K562 (cell line): ENCODE results near the gene ACTR5.

ENCODE experiments used
- CTCF ChIP-seq, 3 experiments: IDR thresholded peaks in 2 of 3; conservative IDR thresholded peaks in 1 of 3; 2 replicates each; pipeline ENCODE4 v1.5.1; 2011 to 2012; ENCODE audit warnings: low read length in 3 of 3, mild to moderate bottlenecking in 3 of 3, control low read depth in 2 of 3, improper control_type of control experiment in 1 of 3, inconsistent platforms in 1 of 3, low read depth in 1 of 3, mixed read lengths in 1 of 3, moderate library complexity in 1 of 3; ENCODE audit not compliant: insufficient read depth in 2 of 3
- POLR3A ChIP-seq: IDR thresholded peaks from 2 replicates; pipeline ENCODE4 v1.6.1; 2011; ENCODE audit warnings: borderline replicate concordance, mild to moderate bottlenecking, moderate library complexity; ENCODE audit not compliant: insufficient read length, insufficient read depth; ENCODE audit errors: extremely low read depth
- RAD21 ChIP-seq, 2 experiments: fragments of 250-450 bp in 1 of 2; fragments of 450-650 bp in 1 of 2; sonication (Bioruptor Pico) in 1 of 2; formaldehyde crosslinking in 1 of 2; IDR thresholded peaks in 1 of 2; conservative IDR thresholded peaks in 1 of 2; 2 replicates each; pipeline versions ENCODE4 v1.4.0 to v1.8.0; 2020 to 2022; ENCODE audit warnings: mild to moderate bottlenecking in 2 of 2, moderate library complexity in 1 of 2
- ZNF57 ChIP-seq: fragments of 450-650 bp; formaldehyde crosslinking; IDR thresholded peaks from 2 replicates; pipeline ENCODE4 v1.4.0; 2020; ENCODE audit warnings: mild to moderate bottlenecking, moderate library complexity
- ZNF766 ChIP-seq: fragments of 200-800 bp; sonication (Bioruptor generic); conservative IDR thresholded peaks from 2 replicates; pipeline ENCODE4 v1.6.1; 2016; ENCODE audit warnings: missing genetic modification characterization, missing compliant biosample characterization
- TF ChIP-seq, protein P1 (sequence below): sonication (generic); formaldehyde crosslinking; IDR thresholded peaks from 2 replicates; pipeline ENCODE4 v1.8.0; 2022; ENCODE audit warnings: missing genetic modification reagents, mild to moderate bottlenecking, borderline replicate concordance
- TF ChIP-seq, protein P2 (sequence below): fragments of 450-650 bp; formaldehyde crosslinking; IDR thresholded peaks from 2 replicates; pipeline ENCODE4 v1.4.0; 2020; ENCODE audit warnings: mild to moderate bottlenecking, mixed read lengths
- TF ChIP-seq, protein P3 (sequence below): fragments of 250-450 bp; sonication (Bioruptor Pico); IDR thresholded peaks from 2 replicates; pipeline ENCODE4 v1.5.0; 2020; ENCODE audit warnings: mild to moderate bottlenecking, borderline replicate concordance

DNA sequence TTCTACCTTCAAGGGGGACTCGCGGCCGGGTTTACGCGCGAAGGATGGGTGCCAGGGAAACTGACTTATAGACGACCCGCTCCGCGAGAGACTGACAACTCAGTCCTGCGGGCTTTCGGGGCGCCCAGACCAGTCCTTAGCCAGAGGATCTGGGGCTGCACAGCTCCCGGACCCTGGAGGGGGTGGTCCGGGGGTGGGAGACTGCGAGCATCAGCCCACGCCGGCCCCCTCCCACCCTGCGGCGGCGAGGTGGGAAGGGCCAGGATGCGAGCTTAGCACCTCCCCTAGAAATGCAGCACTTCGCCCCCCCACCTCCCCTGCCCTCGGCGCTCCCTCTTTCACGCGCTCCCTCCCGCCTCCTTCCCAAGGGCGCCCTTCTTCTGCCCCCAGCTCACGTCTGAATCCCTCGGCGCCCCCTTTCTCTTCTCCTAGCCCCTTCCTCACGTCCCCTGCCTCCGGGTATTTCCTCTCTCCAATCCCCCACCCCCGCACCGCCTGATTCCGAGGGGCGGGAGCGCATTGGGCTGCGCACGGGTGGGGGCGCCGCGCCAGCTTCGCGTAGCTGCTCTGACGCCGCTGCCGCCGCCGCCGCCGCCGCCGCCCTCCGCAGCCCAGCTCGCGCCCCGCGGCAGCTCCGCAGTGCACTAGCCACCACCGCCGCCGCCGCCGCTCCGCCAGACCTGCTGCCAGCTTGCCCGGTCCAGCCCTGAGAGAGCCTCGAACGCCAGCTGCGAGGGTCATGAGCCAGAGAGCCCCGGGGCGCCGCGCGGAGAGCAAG, 24.2 kb upstream of the ACTR5 start, which contains the start of gene SLC32A1:
- TF ChIP-seq RAD21 (CRISPR knock-in tag; conservative IDR thresholded peaks at IDR 0.05 in 1 of 2, IDR thresholded peaks at IDR 0.05 in 1 of 2) (no peak), ZNF57 (CRISPR knock-in tag) (no peak), POLR3A (no peak), CTCF (IDR thresholded peaks at IDR 0.05 in 2 of 3, conservative IDR thresholded peaks at IDR 0.05 in 1 of 3; ENCODE audit: insufficient read depth in 2 of 3, low read depth in 1 of 3, low read length in 3 of 3) (no peak), ZNF766 (CRISPR knock-in tag) (no peak)
- TF ChIP-seq, protein P1, sequence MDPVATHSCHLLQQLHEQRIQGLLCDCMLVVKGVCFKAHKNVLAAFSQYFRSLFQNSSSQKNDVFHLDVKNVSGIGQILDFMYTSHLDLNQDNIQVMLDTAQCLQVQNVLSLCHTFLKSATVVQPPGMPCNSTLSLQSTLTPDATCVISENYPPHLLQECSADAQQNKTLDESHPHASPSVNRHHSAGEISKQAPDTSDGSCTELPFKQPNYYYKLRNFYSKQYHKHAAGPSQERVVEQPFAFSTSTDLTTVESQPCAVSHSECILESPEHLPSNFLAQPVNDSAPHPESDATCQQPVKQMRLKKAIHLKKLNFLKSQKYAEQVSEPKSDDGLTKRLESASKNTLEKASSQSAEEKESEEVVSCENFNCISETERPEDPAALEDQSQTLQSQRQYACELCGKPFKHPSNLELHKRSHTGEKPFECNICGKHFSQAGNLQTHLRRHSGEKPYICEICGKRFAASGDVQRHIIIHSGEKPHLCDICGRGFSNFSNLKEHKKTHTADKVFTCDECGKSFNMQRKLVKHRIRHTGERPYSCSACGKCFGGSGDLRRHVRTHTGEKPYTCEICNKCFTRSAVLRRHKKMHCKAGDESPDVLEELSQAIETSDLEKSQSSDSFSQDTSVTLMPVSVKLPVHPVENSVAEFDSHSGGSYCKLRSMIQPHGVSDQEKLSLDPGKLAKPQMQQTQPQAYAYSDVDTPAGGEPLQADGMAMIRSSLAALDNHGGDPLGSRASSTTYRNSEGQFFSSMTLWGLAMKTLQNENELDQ (CRISPR knock-in tag): no peak
- TF ChIP-seq, protein P2, sequence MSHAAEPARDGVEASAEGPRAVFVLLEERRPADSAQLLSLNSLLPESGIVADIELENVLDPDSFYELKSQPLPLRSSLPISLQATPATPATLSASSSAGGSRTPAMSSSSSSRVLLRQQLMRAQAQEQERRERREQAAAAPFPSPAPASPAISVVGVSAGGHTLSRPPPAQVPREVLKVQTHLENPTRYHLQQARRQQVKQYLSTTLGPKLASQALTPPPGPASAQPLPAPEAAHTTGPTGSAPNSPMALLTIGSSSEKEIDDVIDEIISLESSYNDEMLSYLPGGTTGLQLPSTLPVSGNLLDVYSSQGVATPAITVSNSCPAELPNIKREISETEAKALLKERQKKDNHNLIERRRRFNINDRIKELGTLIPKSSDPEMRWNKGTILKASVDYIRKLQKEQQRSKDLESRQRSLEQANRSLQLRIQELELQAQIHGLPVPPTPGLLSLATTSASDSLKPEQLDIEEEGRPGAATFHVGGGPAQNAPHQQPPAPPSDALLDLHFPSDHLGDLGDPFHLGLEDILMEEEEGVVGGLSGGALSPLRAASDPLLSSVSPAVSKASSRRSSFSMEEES (CRISPR knock-in tag): no peak
- TF ChIP-seq, protein P3, sequence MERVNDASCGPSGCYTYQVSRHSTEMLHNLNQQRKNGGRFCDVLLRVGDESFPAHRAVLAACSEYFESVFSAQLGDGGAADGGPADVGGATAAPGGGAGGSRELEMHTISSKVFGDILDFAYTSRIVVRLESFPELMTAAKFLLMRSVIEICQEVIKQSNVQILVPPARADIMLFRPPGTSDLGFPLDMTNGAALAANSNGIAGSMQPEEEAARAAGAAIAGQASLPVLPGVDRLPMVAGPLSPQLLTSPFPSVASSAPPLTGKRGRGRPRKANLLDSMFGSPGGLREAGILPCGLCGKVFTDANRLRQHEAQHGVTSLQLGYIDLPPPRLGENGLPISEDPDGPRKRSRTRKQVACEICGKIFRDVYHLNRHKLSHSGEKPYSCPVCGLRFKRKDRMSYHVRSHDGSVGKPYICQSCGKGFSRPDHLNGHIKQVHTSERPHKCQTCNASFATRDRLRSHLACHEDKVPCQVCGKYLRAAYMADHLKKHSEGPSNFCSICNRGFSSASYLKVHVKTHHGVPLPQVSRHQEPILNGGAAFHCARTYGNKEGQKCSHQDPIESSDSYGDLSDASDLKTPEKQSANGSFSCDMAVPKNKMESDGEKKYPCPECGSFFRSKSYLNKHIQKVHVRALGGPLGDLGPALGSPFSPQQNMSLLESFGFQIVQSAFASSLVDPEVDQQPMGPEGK: no peak
